ENCODE measurements around the gene INPP5A. TPM values are rescaled to one million over a fixed set of nuclear protein-coding genes. Genes with fewer than 3 reads are reported as not detected.
"Not testable (repeated sequence)": the region's sequence is repeated elsewhere in the genome, so short reads cannot be mapped to it uniquely, and the experiment has no call there.

Gene INPP5A
- total RNA-seq, 1 donor from 2014 or later: 108 TPM

GRCh38 chr10:132570265-132570664, 32.7 kb downstream of the INPP5A start:
- intact Hi-C loops (cut with micrococcal nuclease): no loop called here
- no peak for DNase-seq
- no peak for ATAC-seq

GRCh38 chr10:132570771-132571649, 33.4 kb downstream of the INPP5A start:
- ATAC-seq (peak; percentile 33), DNase-seq (peak; percentile 64)
- intact Hi-C loops (cut with micrococcal nuclease): no loop called here

- DNase-seq: peak; percentile 55
- intact Hi-C loops (cut with micrococcal nuclease): no loop called here
- ATAC-seq: peak; percentile 93
Observed at GRCh38 chr10:132571650-132572544, 34.3 kb downstream of the INPP5A start.

- intact Hi-C loops (cut with micrococcal nuclease): no loop called here
- ATAC-seq: peak; percentile 55
- DNase-seq: no peak
Observed at GRCh38 chr10:132572545-132572937, 35.0 kb downstream of the INPP5A start.

DNA sequence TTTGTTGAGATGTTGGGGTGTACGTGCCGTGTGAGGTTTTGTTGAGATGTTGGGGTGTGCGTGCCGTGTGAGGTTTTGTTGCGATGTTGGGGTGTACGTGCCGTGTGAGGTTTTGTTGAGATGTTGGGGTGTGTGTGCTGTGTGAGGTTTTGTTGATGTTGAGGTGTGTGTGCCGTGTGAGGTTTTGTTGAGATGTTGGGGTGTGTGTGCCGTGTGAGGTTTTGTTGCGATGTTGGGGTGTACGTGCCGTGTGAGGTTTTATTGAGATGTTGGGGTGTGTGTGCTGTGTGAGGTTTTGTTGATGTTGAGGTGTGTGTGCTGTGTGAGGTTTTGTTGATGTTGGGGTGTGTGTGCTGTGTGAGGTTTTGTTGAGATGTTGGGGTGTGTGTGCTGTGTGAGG, 35.4 kb downstream of the INPP5A start:
- DNase-seq; ATAC-seq; intact Hi-C loops (cut with micrococcal nuclease): not testable (repeated sequence)

GRCh38 chr10:132574288-132574687, 36.7 kb downstream of the INPP5A start:
- no peak for ATAC-seq
- no peak for DNase-seq
- intact Hi-C loops (cut with micrococcal nuclease): no loop called here

- intact Hi-C loops (cut with micrococcal nuclease): no loop called here
Observed at GRCh38 chr10:132574783-132575319, 37.3 kb downstream of the INPP5A start.

GRCh38 chr10:132575320-132576201, 38.0 kb downstream of the INPP5A start:
- ATAC-seq: peak; percentile 13

More at GRCh38 chr10:132574783-132575319, 37.3 kb downstream of the INPP5A start:
- no peak for ATAC-seq
- no peak for DNase-seq

DNA sequence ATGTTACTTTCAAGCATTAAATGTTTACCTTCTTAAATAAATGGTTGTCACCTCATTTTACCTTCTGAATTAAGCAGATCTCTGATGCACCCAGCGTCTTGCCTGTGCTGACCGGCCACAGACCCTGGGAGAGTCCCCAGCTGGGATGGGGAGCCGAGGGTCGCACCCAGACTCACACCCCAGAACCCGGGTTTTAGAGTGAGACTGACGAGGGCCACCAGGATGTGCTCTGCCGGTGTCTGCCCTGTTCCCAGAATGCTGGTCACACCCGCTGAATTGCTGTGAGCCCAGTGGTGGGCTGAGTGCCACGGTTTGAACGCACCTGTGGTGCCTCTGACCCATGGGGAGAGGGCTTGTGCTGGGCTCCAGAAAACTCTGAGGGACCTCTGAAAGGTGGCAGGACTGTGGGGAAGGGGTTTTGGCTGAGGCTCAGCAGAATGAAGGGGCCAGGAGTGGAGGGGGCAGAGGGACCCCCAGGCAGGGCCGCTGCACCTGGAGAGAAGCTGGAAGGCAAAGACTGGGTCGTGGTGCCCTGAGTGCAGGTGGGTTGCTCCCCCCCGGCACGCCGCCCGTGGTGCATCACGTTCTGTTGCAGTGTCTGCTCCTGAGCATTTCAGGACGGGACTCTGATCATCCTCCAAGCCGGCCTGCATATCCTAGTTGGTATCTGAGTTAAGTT, 39.2 kb downstream of the INPP5A start:
- no peak for ATAC-seq
- DNase-seq: no peak
- intact Hi-C loops (cut with micrococcal nuclease): no loop called here

More at GRCh38 chr10:132575320-132576201, 38.0 kb downstream of the INPP5A start:
- intact Hi-C loops (cut with micrococcal nuclease): no loop called here
- DNase-seq: peak; percentile 54

GRCh38 chr10:132577350-132578003, 39.9 kb downstream of the INPP5A start:
- intact Hi-C loops (cut with micrococcal nuclease): no loop called here
- DNase-seq: peak; percentile 71
- ATAC-seq: peak; percentile 73

DNA sequence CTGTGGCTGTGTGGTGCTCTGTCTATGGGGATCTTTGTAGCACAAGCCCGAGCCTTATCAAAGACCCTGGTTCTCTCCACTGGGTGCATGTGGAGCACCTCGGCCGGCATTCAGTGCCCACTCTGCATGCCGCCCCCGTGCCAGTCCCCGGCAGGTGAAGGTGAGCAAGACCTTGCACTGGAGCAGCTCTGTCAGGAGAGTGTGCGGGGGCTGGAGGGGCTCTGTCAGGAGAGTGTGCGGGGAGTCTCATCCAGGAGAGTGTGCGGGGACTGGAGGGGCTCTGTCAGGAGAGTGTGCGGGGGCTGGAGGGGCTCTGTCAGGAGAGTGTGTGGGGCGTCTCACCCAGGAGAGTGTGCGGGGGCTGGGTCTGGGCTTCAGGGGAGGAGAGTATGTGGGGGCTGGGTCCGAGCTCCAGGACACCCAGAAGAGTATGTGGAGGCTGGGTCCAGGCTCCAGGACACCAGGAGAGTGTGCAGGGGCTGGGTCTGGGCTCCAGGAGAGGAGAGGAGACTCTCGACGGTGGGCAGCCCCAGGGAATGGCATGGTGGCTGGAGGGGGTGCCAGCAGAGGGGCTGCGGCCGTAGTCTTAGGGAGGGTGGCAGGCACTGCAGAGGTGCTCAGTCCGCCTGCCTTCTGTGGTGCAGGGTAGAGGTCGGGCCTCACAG, 40.8 kb downstream of the INPP5A start:
- intact Hi-C loops (cut with micrococcal nuclease): no loop called here
- DNase-seq (no peak), ATAC-seq (peak; percentile 20)

- ATAC-seq (no peak), DNase-seq (no peak)
- intact Hi-C loops (cut with micrococcal nuclease): no loop called here
Observed at GRCh38 chr10:132579027-132579859, 41.7 kb downstream of the INPP5A start.

- ATAC-seq: no peak
- intact Hi-C loops (cut with micrococcal nuclease): loop anchor here (10.0 kb wide), 2 partner anchors 45 to 55 kb away; partner anchors contain the start of gene INPP5A
Observed at GRCh38 chr10:132580143-132580542, 42.6 kb downstream of the INPP5A start.

GRCh38 chr10:132580617-132581016, 43.0 kb downstream of the INPP5A start:
- DNase-seq (no peak), ATAC-seq (no peak)
- intact Hi-C loops (cut with micrococcal nuclease): loop anchor here (10.0 kb wide), 2 partner anchors 46 to 54 kb away; partner anchors contain the start of gene INPP5A

More at GRCh38 chr10:132580143-132580542, 42.6 kb downstream of the INPP5A start:
- DNase-seq: no peak

DNA sequence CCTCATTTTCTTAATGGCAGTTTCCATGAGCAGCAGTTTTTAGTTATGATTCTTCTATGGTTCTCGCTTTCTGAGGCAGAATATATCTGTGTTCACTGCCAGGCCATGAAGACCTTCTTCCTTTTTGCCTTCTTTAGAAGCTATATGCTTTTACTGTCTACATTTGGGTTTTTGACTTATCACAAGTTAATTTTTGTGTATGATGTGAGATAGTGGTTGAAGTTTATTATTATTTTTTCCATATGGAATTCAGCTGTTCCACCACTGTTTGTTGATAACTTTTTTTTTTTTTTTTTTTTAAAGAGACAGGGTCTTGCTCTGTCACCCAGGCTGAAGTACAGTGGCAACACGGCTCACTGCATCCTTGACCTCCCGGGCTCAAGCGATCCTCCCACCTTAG, 44.5 kb downstream of the INPP5A start:
- ATAC-seq (no peak), DNase-seq (no peak)
- intact Hi-C loops (cut with micrococcal nuclease): loop anchor here (10.0 kb wide), 2 partner anchors 47 to 53 kb away; partner anchors contain the start of gene INPP5A

DNA sequence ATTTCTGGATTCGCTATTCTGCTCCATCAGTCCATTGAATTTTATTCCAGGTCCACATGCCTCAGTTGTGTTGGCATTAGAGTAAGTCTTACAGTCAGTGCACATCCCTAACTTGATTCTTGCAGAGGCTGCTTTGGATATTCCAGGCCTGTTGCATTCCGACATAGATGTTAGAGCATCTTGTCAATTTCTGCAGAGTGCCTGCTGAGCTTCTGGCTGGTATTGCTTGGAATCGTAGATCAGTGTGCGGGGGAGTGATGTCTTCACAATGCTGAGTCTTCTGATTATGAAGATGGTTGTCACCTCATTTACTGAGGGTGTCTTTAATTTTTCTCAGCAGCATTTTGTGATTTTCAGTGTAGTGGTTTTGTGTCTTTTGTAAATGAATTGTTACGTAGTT, 45.2 kb downstream of the INPP5A start:
- no peak for ATAC-seq
- intact Hi-C loops (cut with micrococcal nuclease): loop anchor here (10.0 kb wide), 2 partner anchors 48 to 52 kb away; partner anchors contain the start of gene INPP5A

More for the DNA sequence above, 45.2 kb downstream of the INPP5A start:
- DNase-seq: no peak
